ENCODE measurements around the gene NOS1AP.

DNA sequence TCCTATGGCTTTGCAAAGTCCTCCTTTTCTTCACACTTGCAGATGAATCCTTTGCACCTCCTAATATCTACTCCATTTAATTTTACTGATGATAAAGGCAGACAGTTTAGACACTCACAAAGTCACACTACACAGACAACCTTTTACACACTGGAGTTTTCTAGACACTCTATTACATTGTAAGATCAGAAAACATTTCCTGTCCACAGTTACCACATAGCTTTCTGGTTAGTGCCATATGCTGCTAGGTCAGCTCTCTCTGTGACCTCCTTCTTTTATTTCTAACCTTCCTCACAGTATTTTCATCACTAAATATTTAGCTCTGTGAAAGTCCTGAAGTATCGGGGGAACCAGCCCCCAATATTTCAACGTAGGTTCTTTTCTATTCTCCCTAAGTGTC is 337.3 kb downstream of the NOS1AP start:
- TF ChIP-seq, protein P1, sequence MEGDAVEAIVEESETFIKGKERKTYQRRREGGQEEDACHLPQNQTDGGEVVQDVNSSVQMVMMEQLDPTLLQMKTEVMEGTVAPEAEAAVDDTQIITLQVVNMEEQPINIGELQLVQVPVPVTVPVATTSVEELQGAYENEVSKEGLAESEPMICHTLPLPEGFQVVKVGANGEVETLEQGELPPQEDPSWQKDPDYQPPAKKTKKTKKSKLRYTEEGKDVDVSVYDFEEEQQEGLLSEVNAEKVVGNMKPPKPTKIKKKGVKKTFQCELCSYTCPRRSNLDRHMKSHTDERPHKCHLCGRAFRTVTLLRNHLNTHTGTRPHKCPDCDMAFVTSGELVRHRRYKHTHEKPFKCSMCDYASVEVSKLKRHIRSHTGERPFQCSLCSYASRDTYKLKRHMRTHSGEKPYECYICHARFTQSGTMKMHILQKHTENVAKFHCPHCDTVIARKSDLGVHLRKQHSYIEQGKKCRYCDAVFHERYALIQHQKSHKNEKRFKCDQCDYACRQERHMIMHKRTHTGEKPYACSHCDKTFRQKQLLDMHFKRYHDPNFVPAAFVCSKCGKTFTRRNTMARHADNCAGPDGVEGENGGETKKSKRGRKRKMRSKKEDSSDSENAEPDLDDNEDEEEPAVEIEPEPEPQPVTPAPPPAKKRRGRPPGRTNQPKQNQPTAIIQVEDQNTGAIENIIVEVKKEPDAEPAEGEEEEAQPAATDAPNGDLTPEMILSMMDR (IDR thresholded peaks at IDR 0.05): no peak
- no peak for TF ChIP-seq POLR2AphosphoS5 (IDR thresholded peaks at IDR 0.05)
- no peak for TF ChIP-seq EP300 (IDR thresholded peaks at IDR 0.05)

Measured in esophagus muscularis mucosa (tissue), 4 donors.